Skeletal muscle satellite cell (primary cell): ENCODE data around the gene INAVA.
"Not testable (repeated sequence)": the region's sequence is repeated elsewhere in the genome, so short reads cannot be mapped to it uniquely, and the experiment has no call there.

Source experiments
- H3K27me3 ChIP-seq: 2 replicates; pipeline ENCODE4 v1.7.0; 2013; ENCODE audit warnings: low read length; ENCODE audit not compliant: control insufficient read depth, insufficient read depth
- H3K36me3 ChIP-seq: 2 replicates; pipeline ENCODE4 v1.7.0; 2013; ENCODE audit warnings: mild to moderate bottlenecking, control low read depth, low read length; ENCODE audit not compliant: insufficient read depth
- H3K4me1 ChIP-seq: 2 replicates; pipeline ENCODE4 v1.7.0; 2013; ENCODE audit warnings: low read length; ENCODE audit not compliant: control insufficient read depth, insufficient read depth
- H3K4me2 ChIP-seq: 2 replicates; pipeline ENCODE4 v1.7.0; 2013; ENCODE audit warnings: mild to moderate bottlenecking, low read length
- H3K4me3 ChIP-seq: 2 replicates; pipeline ENCODE4 v1.7.0; 2013; ENCODE audit warnings: low read length
- H3K9ac ChIP-seq: 2 replicates; pipeline ENCODE4 v1.7.0; 2013; ENCODE audit warnings: mild to moderate bottlenecking, low read depth, low read length, moderate library complexity
- H3K9me3 ChIP-seq: replicated peaks from 2 replicates; pipeline ENCODE4 v1.7.0; 2013; ENCODE audit warnings: mild to moderate bottlenecking, control low read depth, low read length

The INAVA gene

GRCh38 chr1:200911936-200912335, 17.2 kb downstream of the INAVA start:
- not testable (repeated sequence) for H3K4me1 ChIP-seq, H3K4me3 ChIP-seq, H3K9me3 ChIP-seq, H3K36me3 ChIP-seq, H3K4me2 ChIP-seq, H3K9ac ChIP-seq, H3K27me3 ChIP-seq

- no peaks in the 10 kb centered on the region for H3K27me3 ChIP-seq
- no peaks in the 10 kb centered on the region for H3K36me3 ChIP-seq
- H3K4me1 ChIP-seq, result no peaks in the 10 kb centered on the region
- H3K9ac ChIP-seq, result no peak overlapping the region
- no peak overlapping the region for H3K4me3 ChIP-seq
- H3K9me3 ChIP-seq, result no peaks in the 10 kb centered on the region
- H3K4me2 ChIP-seq, result no peak overlapping the region
Observed at GRCh38 chr1:200912737-200913407, 18.2 kb downstream of the INAVA start.

DNA sequence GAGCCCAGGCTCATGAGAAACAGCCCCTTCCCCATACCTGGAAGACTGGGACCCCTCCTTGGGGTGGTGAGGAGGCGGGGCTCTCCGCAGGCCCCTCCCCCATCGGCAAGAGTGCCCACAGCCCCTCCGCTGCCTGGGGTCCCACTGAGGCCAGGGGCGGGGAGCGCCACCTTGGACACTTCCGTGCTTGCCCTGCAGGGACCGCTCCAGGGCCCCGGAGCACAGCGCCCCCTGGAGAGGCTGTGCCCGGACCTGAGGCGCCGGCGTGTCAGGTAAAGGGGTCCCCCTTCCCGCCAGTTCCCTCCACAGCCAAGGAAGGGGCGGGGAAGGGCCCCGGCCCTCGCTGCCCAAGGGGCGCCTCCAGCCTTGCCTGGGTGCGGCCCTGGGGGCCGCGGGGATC, 21.5 kb downstream of the INAVA start:
- Histone ChIP-seq H3K9ac (no peak overlapping the region), H3K9me3 (no peaks in the 10 kb centered on the region), H3K4me1 (no peaks in the 10 kb centered on the region), H3K4me2 (no peak overlapping the region), H3K36me3 (no peaks in the 10 kb centered on the region), H3K27me3 (peaks cover 6% of the 10 kb centered on the region), H3K4me3 (no peak overlapping the region)

DNA sequence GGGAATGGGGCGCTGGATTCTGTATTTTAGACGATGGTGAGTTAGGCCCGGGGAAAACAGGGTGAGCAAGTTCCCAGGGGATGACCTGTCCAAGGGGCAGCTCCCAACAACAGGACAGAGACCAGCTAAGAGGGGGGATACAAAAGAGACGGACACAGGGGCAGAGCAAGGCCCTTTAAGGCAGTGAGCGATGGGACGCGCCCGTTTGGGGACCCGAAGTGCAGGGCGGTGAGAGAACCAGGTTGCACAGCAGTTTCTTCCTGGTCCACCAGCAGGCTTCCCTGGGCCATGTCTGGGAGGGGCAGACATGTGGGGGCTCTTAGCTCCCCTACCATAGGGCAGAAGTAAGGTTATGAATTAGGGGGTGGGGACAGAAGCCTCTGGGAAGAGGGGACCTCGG, 22.0 kb downstream of the INAVA start:
- H3K4me3 ChIP-seq, result no peak overlapping the region
- no peaks in the 10 kb centered on the region for H3K4me1 ChIP-seq
- peaks cover 6% of the 10 kb centered on the region for H3K27me3 ChIP-seq
- no peaks in the 10 kb centered on the region for H3K36me3 ChIP-seq
- H3K9me3 ChIP-seq, result no peaks in the 10 kb centered on the region
- H3K4me2 ChIP-seq, result no peak overlapping the region
- no peak overlapping the region for H3K9ac ChIP-seq

DNA sequence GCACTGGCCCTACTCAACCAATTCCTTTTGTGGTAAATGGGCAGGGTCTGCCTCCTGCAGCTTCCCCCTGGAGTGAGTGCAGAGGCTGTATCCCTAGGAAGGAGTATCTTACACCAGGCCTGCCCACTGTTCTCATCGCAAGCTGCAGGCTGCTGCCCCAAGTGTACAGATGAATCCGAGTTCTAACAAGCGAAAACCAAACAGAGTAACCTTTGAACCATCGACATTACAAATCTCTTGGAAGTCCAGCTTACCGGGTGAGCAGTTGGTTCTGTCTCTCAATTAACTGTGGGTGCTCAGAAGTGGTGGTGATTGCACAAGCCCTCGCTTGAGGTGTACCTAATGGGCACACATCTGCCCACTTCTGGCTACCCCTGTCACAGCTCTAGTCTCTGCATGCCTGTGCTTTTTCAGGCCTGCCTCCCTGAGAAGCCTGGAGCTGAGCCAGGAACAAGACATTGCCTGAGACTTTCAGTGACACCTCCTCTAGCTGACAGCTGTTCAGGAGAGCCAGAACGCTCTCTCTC, 22.7 kb downstream of the INAVA start:
- Histone ChIP-seq H3K4me2 (no peak overlapping the region), H3K4me1 (no peaks in the 10 kb centered on the region), H3K9ac (no peak overlapping the region), H3K4me3 (no peak overlapping the region), H3K36me3 (no peaks in the 10 kb centered on the region), H3K27me3 (peaks cover 9% of the 10 kb centered on the region), H3K9me3 (no peaks in the 10 kb centered on the region)

DNA sequence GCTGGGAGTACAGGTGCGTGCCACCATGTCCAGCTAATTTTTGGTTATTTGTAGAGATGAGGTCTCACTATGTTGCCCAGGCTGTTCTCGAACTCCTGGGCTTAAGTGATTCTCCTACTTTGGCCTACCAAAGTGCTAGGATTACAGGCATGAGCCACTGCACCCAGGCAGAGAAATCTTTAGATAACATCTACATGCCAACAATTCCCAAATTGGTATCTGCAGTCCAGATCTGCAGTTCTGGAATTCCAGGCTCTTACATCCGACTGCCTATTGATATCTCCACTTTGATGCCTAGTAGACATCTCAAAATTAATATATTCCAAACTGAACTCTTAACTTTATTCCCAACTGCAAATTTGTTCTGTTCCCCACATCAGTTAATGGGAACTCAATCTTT, 23.3 kb downstream of the INAVA start:
- no peak overlapping the region for H3K9ac ChIP-seq
- no peak overlapping the region for H3K4me3 ChIP-seq
- H3K4me2 ChIP-seq, result no peak overlapping the region
- no peaks in the 10 kb centered on the region for H3K36me3 ChIP-seq
- H3K9me3 ChIP-seq, result no peaks in the 10 kb centered on the region
- H3K4me1 ChIP-seq, result no peaks in the 10 kb centered on the region
- peaks cover 11% of the 10 kb centered on the region for H3K27me3 ChIP-seq

DNA sequence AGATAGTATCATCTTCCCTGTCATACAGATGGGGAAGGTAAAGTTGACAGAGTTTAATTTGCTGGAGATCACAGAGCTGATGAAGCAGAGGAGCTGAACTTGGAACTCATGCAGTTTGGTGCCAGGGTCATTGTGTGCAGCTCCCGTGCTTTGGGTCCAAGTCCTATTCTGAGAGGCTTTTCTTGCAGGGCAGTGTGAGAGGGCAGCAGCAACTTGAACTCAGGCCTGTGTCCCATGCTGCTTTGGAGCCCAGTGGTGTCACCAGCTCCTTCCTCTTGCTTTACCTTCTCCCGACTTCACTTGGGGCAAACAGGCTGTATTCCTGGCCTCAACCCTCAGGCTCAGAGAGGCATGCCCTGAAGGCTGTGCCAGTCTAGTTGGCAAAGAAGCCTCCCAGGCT, 24.7 kb downstream of the INAVA start:
- H3K36me3 ChIP-seq, result no peaks in the 10 kb centered on the region

GRCh38 chr1:200921571-200922110, 26.9 kb downstream of the INAVA start:
- Histone ChIP-seq H3K27me3 (peaks cover 11% of the 10 kb centered on the region), H3K4me3 (no peak overlapping the region), H3K9ac (no peak overlapping the region), H3K36me3 (no peaks in the 10 kb centered on the region), H3K9me3 (no peaks in the 10 kb centered on the region), H3K4me2 (no peak overlapping the region), H3K4me1 (peaks cover 5% of the 10 kb centered on the region)

More for the DNA sequence above, 24.7 kb downstream of the INAVA start:
- H3K27me3 ChIP-seq, result peaks cover 11% of the 10 kb centered on the region
- no peak overlapping the region for H3K4me2 ChIP-seq
- H3K4me1 ChIP-seq, result peaks cover 5% of the 10 kb centered on the region
- H3K4me3 ChIP-seq, result no peak overlapping the region
- H3K9ac ChIP-seq, result no peak overlapping the region
- no peaks in the 10 kb centered on the region for H3K9me3 ChIP-seq

- H3K4me2 ChIP-seq, result no peak overlapping the region
Observed at GRCh38 chr1:200922406-200922805, 27.7 kb downstream of the INAVA start.

DNA sequence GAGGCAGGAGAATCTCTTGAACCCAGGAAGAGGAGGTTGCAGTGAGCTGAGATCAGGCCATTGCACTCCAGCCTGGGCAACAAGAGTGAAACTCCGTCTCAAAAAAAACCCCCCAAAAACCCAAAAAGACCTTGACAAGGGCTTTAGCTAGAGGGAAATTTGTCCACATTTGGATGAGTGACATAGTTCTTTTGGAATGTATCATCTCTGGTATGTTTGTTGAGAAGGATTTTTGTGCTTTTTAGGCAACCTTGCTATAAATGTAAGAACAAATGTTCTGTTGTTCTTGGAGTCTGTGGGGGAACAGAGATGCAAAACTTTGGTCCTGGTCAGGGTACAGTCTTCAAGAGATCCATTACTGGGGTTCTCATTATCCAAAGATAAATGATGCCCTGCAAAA, 28.9 kb downstream of the INAVA start:
- Histone ChIP-seq H3K4me3 (no peak overlapping the region), H3K9ac (no peak overlapping the region), H3K36me3 (no peaks in the 10 kb centered on the region), H3K4me1 (peaks cover 5% of the 10 kb centered on the region), H3K9me3 (no peaks in the 10 kb centered on the region), H3K27me3 (peaks cover 13% of the 10 kb centered on the region), H3K4me2 (no peak overlapping the region)

More at GRCh38 chr1:200922406-200922805, 27.7 kb downstream of the INAVA start:
- Histone ChIP-seq H3K27me3 (peaks cover 11% of the 10 kb centered on the region), H3K4me3 (no peak overlapping the region), H3K9ac (no peak overlapping the region), H3K4me1 (peaks cover 5% of the 10 kb centered on the region), H3K36me3 (no peaks in the 10 kb centered on the region), H3K9me3 (no peaks in the 10 kb centered on the region)

- Histone ChIP-seq H3K4me1 (peaks cover 8% of the 10 kb centered on the region), H3K27me3 (peaks cover 16% of the 10 kb centered on the region), H3K4me3 (no peak overlapping the region), H3K9ac (no peak overlapping the region), H3K4me2 (no peak overlapping the region), H3K9me3 (no peaks in the 10 kb centered on the region), H3K36me3 (no peaks in the 10 kb centered on the region)
Observed at GRCh38 chr1:200925831-200926230, 31.1 kb downstream of the INAVA start.
